ENCODE measurements around the gene FRAT2.

- TF ChIP-seq, protein P1, sequence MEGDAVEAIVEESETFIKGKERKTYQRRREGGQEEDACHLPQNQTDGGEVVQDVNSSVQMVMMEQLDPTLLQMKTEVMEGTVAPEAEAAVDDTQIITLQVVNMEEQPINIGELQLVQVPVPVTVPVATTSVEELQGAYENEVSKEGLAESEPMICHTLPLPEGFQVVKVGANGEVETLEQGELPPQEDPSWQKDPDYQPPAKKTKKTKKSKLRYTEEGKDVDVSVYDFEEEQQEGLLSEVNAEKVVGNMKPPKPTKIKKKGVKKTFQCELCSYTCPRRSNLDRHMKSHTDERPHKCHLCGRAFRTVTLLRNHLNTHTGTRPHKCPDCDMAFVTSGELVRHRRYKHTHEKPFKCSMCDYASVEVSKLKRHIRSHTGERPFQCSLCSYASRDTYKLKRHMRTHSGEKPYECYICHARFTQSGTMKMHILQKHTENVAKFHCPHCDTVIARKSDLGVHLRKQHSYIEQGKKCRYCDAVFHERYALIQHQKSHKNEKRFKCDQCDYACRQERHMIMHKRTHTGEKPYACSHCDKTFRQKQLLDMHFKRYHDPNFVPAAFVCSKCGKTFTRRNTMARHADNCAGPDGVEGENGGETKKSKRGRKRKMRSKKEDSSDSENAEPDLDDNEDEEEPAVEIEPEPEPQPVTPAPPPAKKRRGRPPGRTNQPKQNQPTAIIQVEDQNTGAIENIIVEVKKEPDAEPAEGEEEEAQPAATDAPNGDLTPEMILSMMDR (conservative IDR thresholded peaks at IDR 0.05; ENCODE audit: low read depth, low read length), result no peak
- no peak for TF ChIP-seq EZH2 (IDR thresholded peaks at IDR 0.05; ENCODE audit: borderline replicate concordance, low read depth, low read length, poor library complexity, severe bottlenecking)
Measured at GRCh38 chr10:97321804-97322190, 12.7 kb downstream of the FRAT2 start.

Measured in A673 (cell line).